LNCaP clone FGC (cell line): ENCODE measurements around the gene NKPD1.

Experiments used
- DNase-seq: peaks from one replicate; pipeline ENCODE4 v3.0.0-alpha.2; 2011; ENCODE audit warnings: low read depth
- H3K4me3 ChIP-seq: 2 replicates; pipeline ENCODE4 v1.5.1; 2011; ENCODE audit warnings: mild to moderate bottlenecking, low read depth, low read length, control low read depth
- TF ChIP-seq, protein P1 (sequence below): IDR thresholded peaks from 2 replicates; pipeline ENCODE4 v1.5.1; 2012; ENCODE audit warnings: mild to moderate bottlenecking; ENCODE audit not compliant: control insufficient read depth, insufficient read depth; ENCODE audit errors: extremely low read depth

The NKPD1 gene

DNA sequence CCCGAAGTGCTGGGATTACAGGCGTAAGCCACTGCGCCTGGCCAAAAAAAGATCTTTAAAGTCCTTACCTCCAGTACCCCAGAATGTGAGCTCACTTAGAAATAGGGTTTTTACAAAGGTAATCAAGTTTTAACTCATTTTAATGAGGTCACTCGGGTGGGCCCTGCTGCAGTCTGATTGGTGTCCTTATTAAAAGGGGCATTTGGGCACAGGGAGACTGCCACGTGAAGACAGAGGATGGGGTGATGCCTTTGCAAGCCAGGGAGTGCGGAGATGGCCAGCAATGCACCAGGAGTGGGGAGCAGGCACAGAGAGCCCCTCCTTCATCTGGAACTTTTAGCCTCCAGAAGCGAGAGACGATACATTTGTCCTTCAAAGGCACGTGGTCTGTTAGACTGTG, 11.7 kb downstream of the NKPD1 start:
- no peak overlapping the region for H3K4me3 ChIP-seq
- no peak for DNase-seq
- TF ChIP-seq, protein P1, sequence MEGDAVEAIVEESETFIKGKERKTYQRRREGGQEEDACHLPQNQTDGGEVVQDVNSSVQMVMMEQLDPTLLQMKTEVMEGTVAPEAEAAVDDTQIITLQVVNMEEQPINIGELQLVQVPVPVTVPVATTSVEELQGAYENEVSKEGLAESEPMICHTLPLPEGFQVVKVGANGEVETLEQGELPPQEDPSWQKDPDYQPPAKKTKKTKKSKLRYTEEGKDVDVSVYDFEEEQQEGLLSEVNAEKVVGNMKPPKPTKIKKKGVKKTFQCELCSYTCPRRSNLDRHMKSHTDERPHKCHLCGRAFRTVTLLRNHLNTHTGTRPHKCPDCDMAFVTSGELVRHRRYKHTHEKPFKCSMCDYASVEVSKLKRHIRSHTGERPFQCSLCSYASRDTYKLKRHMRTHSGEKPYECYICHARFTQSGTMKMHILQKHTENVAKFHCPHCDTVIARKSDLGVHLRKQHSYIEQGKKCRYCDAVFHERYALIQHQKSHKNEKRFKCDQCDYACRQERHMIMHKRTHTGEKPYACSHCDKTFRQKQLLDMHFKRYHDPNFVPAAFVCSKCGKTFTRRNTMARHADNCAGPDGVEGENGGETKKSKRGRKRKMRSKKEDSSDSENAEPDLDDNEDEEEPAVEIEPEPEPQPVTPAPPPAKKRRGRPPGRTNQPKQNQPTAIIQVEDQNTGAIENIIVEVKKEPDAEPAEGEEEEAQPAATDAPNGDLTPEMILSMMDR, result no peak

DNA sequence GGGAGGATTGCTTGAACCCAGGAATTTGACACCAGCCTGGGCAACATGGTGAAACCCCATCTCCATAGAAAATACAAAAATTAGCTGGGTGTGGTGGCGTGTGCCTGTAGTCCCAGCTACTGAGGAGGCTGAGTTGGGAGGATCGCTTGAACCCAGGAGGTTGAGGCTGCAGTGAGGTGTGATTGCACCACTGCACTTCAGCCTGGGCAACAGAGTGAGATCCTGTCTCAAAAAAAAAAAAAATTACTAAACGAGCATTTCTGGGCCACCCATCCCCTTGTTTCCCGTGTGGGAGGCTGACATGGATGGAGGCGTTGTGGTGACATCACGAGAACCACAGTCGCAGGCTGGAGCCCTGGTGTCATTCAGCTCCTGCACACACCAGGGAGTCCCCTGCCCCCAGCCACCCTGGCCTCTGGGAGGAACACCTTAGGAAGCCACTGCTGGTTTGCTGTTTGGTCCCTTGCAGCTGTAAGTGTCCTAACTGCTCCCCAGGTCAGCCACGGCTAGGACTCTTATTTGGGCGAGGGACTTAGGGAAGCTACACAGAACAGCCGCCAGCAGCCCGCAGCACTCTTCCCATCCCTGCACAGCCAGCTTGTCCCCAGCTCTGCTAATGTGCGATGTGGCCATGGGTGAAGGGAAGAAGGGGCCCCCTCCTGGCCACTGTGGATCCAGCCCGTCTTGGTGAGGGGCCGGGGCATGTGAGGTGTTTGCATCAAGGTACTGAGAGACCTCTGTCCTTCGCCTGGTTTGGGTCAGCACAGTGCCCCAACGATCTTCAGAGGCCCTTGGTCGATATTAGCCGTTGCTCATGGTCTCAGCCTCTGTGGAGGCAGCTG, 12.7 kb downstream of the NKPD1 start:
- no peak for DNase-seq
- TF ChIP-seq, protein P1, result no peak
- no peak overlapping the region for H3K4me3 ChIP-seq

DNA sequence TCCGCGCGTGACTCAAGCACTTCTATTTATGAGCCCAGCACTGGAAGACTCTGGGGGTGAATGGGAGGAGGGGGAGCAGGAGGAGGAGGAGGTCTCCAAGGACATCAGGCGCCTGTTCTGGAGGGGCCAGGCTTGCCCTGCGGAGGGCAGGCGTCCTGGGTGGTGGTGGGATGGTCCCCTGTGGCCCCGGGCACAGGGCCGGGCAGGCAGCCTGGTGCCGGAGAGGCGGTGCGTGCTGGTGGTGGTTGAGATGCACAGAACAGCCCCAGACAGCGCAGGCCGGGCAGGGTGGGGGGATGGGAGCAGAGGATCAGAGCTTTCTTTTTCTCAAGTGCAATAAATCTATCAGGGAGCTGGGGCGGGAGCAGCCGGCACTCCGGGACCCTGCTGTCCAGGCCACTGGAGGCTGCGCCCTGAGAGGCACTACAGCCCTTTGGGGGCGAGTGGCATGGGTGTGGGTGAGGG, 14.0 kb downstream of the NKPD1 start:
- TF ChIP-seq, protein P1, result no peak
- H3K4me3 ChIP-seq, result no peak overlapping the region
- DNase-seq, result no peak

DNA sequence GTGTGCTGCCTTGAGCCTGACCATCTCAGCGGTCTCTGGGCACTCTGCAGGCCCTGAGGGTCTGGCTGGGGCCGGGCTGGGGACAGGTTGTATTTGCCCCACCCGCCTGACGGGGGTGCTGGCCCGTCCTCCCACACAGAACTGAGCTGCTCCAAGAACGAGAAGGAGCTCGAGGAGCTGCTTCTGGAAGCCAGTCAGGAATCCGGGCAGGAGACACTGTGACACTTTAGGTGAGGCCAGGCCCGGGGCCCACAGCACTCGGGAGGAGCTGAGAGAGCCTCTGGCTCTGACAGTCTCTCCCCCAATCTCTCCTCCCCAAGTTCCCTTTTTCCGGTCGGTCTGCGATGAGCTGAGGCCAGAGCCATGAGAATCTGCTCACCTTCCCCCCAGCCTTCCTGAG, 14.5 kb downstream of the NKPD1 start:
- TF ChIP-seq, protein P1, result no peak
- no peak for DNase-seq

DNA sequence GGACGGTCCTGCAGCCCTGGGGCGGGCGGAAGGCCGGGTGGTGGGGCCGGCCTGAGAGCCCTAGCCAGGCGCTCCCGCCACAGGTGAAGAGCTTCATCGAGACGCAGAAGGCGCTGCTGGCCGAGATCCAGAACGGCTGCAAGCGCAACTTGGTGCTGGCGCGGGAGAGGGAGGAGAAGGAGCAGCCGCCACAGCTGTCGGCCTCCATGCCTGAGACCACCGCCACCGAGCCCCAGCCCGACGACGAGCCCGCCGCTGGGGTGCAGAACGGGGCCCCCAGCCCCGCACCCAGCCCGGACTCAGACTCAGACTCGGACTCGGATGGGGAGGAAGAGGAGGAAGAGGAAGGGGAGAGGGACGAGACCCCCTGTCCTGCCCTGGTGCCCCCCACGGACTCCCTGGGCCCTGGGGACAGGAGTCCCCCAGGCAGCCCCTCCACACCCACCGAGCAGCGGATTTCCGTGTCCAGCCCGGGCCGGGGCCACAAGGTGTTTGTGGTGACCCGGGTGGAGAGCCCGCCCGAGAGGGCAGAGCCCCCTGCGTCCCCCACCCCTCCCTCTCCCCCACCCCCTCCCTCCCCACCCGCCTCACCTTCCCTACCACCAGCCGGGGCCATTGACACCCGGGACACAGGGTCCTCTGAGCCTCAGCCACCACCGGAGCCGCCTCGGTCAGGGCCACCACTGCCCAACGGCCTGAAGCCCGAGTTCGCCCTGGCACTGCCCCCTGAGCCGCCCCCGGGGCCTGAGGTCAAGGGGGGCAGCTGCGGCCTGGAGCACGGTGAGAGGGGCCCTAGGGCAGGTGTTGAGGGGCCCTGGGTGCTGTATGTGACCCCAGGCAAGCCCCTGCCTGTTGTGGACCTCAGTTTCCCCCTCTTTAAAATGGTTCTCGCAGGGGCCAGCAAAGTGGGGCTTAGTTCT, 15.3 kb downstream of the NKPD1 start:
- no peak overlapping the region for H3K4me3 ChIP-seq
- TF ChIP-seq, protein P1, result no peak
- DNase-seq, result no peak

More for the DNA sequence above, 14.5 kb downstream of the NKPD1 start:
- H3K4me3 ChIP-seq, result no peak overlapping the region

DNA sequence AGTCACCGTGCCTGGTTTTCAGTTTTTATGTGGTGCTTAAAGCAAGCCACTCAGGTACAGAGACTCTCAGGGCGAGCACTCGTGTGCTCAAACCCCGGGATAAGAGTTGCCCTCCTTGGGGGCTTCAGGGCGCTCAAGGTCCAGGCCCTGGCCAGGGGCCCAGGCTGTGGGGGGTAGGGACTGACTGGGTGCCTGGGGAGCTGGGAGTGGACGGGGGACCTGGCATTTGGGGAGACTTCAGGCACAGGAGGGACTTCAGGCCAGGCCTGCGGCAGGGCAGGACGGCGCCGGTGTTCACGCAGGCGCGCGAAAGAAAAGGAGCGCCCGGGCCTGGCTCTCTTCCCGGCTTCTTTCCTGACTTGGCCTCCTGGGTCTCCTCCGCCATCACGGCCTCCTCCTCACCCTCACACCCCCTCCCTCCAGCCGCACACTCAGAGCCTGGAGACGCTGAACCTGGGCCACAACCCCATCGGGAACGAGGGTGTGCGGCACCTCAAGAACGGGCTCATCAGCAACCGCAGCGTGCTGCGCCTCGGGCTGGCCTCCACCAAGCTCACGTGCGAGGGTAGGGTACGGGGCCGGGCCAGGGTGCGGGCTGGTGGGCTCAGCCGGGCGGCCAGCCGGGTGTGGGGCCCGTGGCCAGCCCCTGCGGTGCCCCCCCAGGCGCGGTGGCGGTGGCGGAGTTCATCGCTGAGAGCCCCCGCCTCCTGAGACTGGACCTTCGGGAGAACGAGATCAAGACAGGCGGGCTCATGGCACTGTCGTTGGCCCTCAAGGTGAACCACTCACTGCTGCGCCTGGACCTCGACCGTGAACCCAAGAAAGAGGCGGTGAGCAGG, 16.1 kb downstream of the NKPD1 start:
- no peak for DNase-seq
- TF ChIP-seq, protein P1, result no peak
- no peak overlapping the region for H3K4me3 ChIP-seq
